Dendritic cell treated with granulocyte-macrophage colony-stimulating factor and Interleukin-4, amounts not matched to agents 40 ng/mL and 50 ng/mL, for 4 days (primary cell): ENCODE measurements around the gene NEK11.
"Not testable (repeated sequence)": the region's sequence is repeated elsewhere in the genome, so short reads cannot be mapped to it uniquely, and the experiment has no call there.

Experiments used
- H3K27ac Mint-ChIP-seq: one replicate; pipeline ENCODE4 v1.8.0; 2022; ENCODE audit warnings: mild to moderate bottlenecking, mixed read lengths
- H3K27me3 Mint-ChIP-seq: one replicate; pipeline ENCODE4 v1.8.0; 2022; ENCODE audit warnings: mild to moderate bottlenecking, mixed read lengths
- H3K36me3 Mint-ChIP-seq: one replicate; pipeline ENCODE4 v1.8.0; 2022; ENCODE audit warnings: low read depth, mixed read lengths
- H3K4me1 Mint-ChIP-seq: one replicate; pipeline ENCODE4 v1.8.0; 2022; ENCODE audit warnings: low read depth, mixed read lengths
- H3K4me3 Mint-ChIP-seq: one replicate; pipeline ENCODE4 v1.8.0; 2022; ENCODE audit warnings: mild to moderate bottlenecking, moderate library complexity, mixed read lengths
- H3K9me3 Mint-ChIP-seq: one replicate; pipeline ENCODE4 v1.8.0; 2022; ENCODE audit warnings: mixed read lengths
- intact Hi-C: fragments of 100-400 bp; cut with micrococcal nuclease; formaldehyde crosslinking; loops from one replicate; pipeline ENCODE4 v1.15.0; 2022

The NEK11 gene

DNA sequence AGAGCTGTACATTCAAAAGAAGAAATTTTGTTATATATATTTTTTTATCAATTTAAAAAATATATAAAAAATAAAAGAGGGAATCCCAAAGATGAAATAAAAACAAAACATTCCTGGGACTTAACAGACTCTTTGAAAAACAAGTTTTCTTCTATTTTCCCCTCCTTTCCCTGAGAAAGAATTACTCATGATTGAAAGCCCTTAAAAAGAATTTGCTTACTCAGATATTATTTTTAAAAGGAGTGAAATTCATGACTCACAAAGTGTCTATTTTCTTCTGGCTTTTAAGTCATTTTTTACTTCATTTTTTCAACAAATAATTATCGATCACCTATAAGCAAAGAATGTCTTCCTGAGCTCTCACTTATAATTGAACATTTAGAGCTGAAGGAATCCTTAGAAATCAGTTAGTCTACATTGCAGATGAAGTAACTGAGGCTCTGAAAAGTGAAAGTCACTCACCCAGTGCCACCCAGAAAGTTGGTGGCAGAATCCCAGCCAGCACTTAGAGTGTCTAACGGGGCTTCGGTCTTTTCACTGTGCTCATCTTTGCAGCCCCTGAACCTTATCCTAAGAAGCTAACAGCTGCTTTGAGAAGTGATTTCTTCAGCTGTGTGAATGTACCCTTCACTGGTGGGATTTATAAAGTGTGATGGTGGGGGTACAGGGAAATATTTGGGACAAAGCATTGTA is 312.4 kb downstream of the NEK11 start:
- peaks cover 3% of the 10 kb centered on the region for H3K9me3 Mint-ChIP-seq
- H3K4me3 Mint-ChIP-seq, result no peak overlapping the region
- intact Hi-C loops, result no loop called here
- no peaks in the 10 kb centered on the region for H3K27me3 Mint-ChIP-seq
- H3K36me3 Mint-ChIP-seq, result peaks cover 30% of the 10 kb centered on the region
- H3K27ac Mint-ChIP-seq, result no peak overlapping the region
- H3K4me1 Mint-ChIP-seq, result peaks cover 33% of the 10 kb centered on the region

DNA sequence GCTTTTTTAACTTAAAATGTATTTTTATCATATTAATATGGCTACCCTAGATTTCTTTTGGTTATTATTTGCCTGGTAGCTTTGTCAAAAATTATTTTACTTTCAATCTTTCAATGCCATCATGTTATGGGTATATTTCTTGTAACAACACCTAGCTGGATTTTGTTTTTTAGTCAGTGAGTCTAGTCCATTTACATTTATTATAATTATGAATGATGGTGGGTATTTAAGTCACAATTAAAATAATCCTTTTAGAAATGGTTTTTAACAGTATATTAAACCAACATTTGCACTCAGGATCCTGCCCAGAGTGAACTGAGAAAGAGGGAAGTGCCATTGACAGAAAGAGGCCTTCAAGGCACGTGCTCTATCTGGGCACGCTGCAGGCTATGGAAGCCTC is 315.1 kb downstream of the NEK11 start:
- peaks cover 9% of the 10 kb centered on the region for H3K9me3 Mint-ChIP-seq
- H3K27me3 Mint-ChIP-seq, result no peaks in the 10 kb centered on the region
- peaks cover 37% of the 10 kb centered on the region for H3K36me3 Mint-ChIP-seq
- peaks cover 45% of the 10 kb centered on the region for H3K4me1 Mint-ChIP-seq
- no peak overlapping the region for H3K27ac Mint-ChIP-seq
- H3K4me3 Mint-ChIP-seq, result no peak overlapping the region
- intact Hi-C loops, result no loop called here

DNA sequence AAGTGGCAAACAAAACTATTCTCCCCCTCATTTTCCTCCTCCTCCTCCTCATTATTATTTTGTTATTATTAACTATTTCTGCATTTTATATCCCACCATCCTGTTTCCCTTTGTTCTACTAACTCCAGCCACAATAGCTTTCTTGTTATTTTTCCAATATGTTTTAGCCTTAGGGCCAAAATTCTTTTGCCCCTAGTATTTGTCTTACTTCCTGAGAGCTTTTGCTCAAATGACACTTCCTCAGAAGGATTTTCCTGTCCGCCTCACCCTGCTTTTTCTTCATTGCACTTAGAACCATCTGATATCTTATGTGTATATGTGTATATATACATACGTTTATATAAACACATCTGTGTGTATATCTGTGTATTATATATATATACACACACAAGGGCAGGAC is 322.2 kb downstream of the NEK11 start:
- Mint-ChIP-seq H3K36me3 (peaks cover 64% of the 10 kb centered on the region), H3K27ac (no peak overlapping the region)

DNA sequence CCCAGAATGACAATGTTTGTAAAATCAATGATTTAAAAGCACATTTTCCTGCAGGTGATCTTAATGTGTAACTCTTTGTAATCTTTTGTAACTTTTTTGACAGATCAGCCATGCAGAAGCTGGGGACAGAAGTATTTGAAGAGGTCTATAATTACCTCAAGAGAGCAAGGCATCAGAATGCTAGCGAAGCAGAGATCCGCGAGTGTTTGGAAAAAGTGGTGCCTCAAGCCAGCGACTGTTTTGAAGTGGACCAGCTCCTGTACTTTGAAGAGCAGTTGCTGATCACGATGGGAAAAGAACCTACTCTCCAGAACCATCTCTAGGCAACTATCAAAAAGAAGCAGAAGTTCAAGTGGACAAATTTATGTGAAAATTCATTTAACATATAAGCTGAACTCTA is 322.8 kb downstream of the NEK11 start:
- Mint-ChIP-seq H3K27ac (peak overlapping the region; percentile 63), H3K36me3 (peaks cover 61% of the 10 kb centered on the region), H3K9me3 (peaks cover 3% of the 10 kb centered on the region), H3K4me1 (peaks cover 57% of the 10 kb centered on the region), H3K27me3 (no peaks in the 10 kb centered on the region), H3K4me3 (no peak overlapping the region)
- intact Hi-C loops, result no loop called here

More for the DNA sequence above, 322.2 kb downstream of the NEK11 start:
- Mint-ChIP-seq H3K4me3 (no peak overlapping the region), H3K9me3 (peaks cover 8% of the 10 kb centered on the region), H3K27me3 (no peaks in the 10 kb centered on the region), H3K4me1 (peaks cover 59% of the 10 kb centered on the region)
- intact Hi-C loops, result no loop called here

- intact Hi-C loops, result no loop called here
- H3K36me3 Mint-ChIP-seq, result peaks cover 62% of the 10 kb centered on the region
- peak overlapping the region; percentile 63 for H3K27ac Mint-ChIP-seq
- H3K9me3 Mint-ChIP-seq, result no peaks in the 10 kb centered on the region
- H3K27me3 Mint-ChIP-seq, result no peaks in the 10 kb centered on the region
- H3K4me1 Mint-ChIP-seq, result peaks cover 52% of the 10 kb centered on the region
- no peak overlapping the region for H3K4me3 Mint-ChIP-seq
Observed at GRCh38 chr3:131349946-131350347, 323.3 kb downstream of the NEK11 start.

- H3K27ac Mint-ChIP-seq, result no peak overlapping the region
- intact Hi-C loops, result no loop called here
- peaks cover 68% of the 10 kb centered on the region for H3K36me3 Mint-ChIP-seq
- H3K4me1 Mint-ChIP-seq, result peaks cover 51% of the 10 kb centered on the region
- no peak overlapping the region for H3K4me3 Mint-ChIP-seq
- no peaks in the 10 kb centered on the region for H3K9me3 Mint-ChIP-seq
- no peaks in the 10 kb centered on the region for H3K27me3 Mint-ChIP-seq
Observed at GRCh38 chr3:131350506-131350905, 323.8 kb downstream of the NEK11 start.

- Mint-ChIP-seq H3K27ac (no peak overlapping the region), H3K36me3 (peaks cover 67% of the 10 kb centered on the region), H3K9me3 (no peaks in the 10 kb centered on the region), H3K4me1 (peaks cover 52% of the 10 kb centered on the region), H3K4me3 (no peak overlapping the region), H3K27me3 (no peaks in the 10 kb centered on the region)
- intact Hi-C loops, result no loop called here
Observed at GRCh38 chr3:131353016-131353877, 326.6 kb downstream of the NEK11 start.

DNA sequence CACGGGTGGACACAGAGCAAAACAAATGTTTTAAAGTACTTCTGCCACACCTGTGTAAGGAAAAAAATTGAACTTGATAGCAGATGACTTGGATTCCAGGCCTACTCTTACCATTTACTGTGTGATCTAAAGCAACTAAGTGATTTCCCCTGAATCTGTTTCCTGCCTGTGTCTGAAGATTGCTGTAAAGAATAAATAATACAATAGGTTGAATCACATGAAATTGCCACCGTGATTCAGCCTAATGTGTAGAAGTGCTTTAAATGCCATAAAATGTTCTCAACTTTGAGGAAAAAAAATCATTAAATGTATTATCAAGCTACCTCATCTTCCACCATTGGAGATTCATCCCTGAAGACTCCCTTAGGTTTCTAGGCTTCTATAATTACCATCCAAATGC is 327.3 kb downstream of the NEK11 start:
- intact Hi-C loops, result no loop called here
- Mint-ChIP-seq H3K4me3 (no peak overlapping the region), H3K36me3 (peaks cover 60% of the 10 kb centered on the region), H3K9me3 (no peaks in the 10 kb centered on the region), H3K4me1 (peaks cover 50% of the 10 kb centered on the region), H3K27me3 (no peaks in the 10 kb centered on the region), H3K27ac (no peak overlapping the region)

DNA sequence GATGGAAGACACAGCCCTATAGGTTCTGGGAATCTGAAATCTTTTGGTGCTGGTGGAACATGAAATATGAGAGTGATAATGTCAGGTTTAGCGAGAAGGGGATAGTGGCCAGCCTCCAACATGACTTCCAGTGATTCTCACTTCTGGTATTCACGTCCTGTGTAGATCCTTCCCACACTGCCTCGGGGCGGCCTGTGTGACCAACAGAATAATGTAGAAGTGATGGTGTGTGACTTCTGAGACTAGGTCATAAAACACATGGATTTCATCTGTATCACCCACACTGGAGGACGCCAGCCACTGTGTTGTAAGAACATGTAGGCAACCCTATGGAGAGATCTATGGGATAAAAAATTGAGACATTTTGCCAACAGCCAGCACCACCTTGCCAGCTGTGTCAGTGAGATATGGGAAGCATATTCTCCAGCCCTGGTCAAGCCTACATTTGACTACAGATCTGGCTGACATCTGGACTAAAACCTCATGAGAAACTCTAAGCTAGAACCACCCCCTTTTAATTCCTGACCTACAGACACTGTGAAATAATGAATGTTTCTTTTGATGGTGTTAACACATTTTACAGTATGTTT is 329.4 kb downstream of the NEK11 start:
- Mint-ChIP-seq H3K27me3 (no peaks in the 10 kb centered on the region), H3K9me3 (no peaks in the 10 kb centered on the region), H3K36me3 (peaks cover 59% of the 10 kb centered on the region), H3K4me3 (no peak overlapping the region), H3K27ac (peak overlapping the region; percentile 4), H3K4me1 (peaks cover 43% of the 10 kb centered on the region)
- intact Hi-C loops, result no loop called here

- peaks cover 63% of the 10 kb centered on the region for H3K36me3 Mint-ChIP-seq
- no peak overlapping the region for H3K27ac Mint-ChIP-seq
- no peak overlapping the region for H3K4me3 Mint-ChIP-seq
- H3K4me1 Mint-ChIP-seq, result peaks cover 46% of the 10 kb centered on the region
- intact Hi-C loops, result no loop called here
- no peaks in the 10 kb centered on the region for H3K9me3 Mint-ChIP-seq
- H3K27me3 Mint-ChIP-seq, result no peaks in the 10 kb centered on the region
Observed at GRCh38 chr3:131357275-131357674, 330.6 kb downstream of the NEK11 start.

- Mint-ChIP-seq H3K27me3 (no peaks in the 10 kb centered on the region), H3K4me1 (peaks cover 57% of the 10 kb centered on the region), H3K4me3 (peak overlapping the region; percentile 49), H3K9me3 (no peaks in the 10 kb centered on the region), H3K27ac (peak overlapping the region; percentile 99), H3K36me3 (peaks cover 57% of the 10 kb centered on the region)
- intact Hi-C loops, result loop anchor here (2.0 to 10.0 kb wide), 3 partner anchors 145 to 1057 kb away; partner anchors contain the start of genes ASTE1, DNAJC13 and NEK11
Observed at GRCh38 chr3:131360191-131360755, 333.6 kb downstream of the NEK11 start.

DNA sequence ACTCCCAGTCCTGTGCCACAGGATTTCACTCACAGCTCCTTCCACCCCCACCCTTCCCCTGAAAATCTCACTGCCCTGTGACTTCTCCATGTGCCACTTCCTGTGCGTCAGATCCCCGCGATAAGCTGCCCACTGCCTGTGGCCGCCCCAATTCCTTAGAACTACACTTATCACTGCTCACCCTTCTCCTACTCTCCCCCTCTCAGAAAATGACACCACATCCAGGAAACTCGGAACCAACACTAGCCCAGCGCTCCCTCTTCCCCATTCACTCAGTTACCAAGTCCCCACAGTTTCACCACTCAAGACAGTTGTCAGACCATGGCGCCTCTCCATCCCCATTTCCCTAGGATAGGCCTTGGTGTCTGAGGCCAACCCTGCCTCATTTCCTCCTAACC is 334.4 kb downstream of the NEK11 start:
- H3K9me3 Mint-ChIP-seq, H3K27me3 Mint-ChIP-seq: not testable (repeated sequence)
- peak overlapping the region; percentile 84 for H3K4me3 Mint-ChIP-seq
- H3K4me1 Mint-ChIP-seq, result peaks cover 60% of the 10 kb centered on the region
- peak overlapping the region; percentile 99 for H3K27ac Mint-ChIP-seq
- peaks cover 49% of the 10 kb centered on the region for H3K36me3 Mint-ChIP-seq
- intact Hi-C loops, result loop anchor here (1.0 to 10.0 kb wide), 5 partner anchors 20 to 1056 kb away; partner anchors contain the start of genes ASTE1, DNAJC13, NEK11 and NUDT16

DNA sequence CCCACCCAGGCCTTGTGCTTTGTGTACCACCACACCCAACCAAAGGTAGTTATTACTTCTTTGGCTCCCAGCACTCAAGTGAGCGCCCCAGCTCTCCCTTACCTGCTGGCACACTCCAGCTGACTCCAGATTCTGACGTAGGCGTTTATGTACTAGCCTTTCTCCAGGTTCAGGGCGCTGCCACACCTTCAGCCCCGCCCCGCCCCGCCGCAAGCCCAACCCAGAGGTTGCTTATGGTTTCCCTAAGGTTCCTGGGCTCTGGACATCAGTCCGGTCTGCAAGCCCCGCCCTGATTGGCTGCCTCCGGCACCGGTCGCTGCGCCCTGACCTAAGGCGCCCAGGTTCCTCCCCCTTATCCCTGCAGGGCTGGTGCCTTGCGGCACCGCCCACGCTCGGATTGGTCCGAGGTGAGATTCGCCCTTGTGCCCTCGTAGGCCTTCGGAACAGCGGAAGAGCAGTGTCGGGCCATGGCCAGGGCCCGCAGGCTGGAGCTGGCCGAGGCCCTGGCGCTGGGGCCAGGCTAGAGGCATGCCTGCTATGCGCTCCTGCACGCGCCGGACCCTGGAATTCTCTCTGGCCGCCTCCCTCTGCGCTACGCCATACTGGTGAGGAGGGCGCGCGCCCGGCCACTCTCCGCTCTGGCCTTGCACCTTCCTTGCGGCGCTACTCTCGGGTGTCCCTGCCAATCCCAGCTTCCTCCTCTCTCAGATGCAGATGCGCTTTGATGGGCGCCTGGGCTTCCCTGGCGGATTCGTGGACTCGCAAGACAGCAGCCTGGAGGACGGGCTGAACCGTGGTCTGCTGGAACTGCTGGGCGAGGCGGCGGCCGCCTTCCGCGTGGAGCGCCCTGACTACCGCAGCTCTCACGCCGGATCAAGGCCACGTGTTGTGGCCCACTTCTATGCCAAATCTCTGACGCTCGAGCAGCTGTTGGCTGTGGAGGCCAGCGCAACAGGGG is 335.1 kb downstream of the NEK11 start:
- intact Hi-C loops, result loop anchor here (1.0 to 10.0 kb wide), 5 partner anchors 20 to 1056 kb away; partner anchors contain the start of genes ASTE1, DNAJC13, NEK11 and NUDT16
- H3K27me3 Mint-ChIP-seq, result no peaks in the 10 kb centered on the region
- no peaks in the 10 kb centered on the region for H3K9me3 Mint-ChIP-seq
- H3K36me3 Mint-ChIP-seq, result peaks cover 43% of the 10 kb centered on the region
- peak overlapping the region; percentile 84 for H3K4me3 Mint-ChIP-seq
- peak overlapping the region; percentile 99 for H3K27ac Mint-ChIP-seq
- peaks cover 56% of the 10 kb centered on the region for H3K4me1 Mint-ChIP-seq
